Inflammatory macrophage treated with lipopolysaccharide for 4 hours (primary cell): ENCODE results near the gene ENPP3.

Source experiments
- DNase-seq: peaks from one replicate; pipeline ENCODE4 v3.0.0-alpha.2; 2020

The ENPP3 gene

GRCh38 chr6:131770776-131771175 lies 133.7 kb downstream of the ENPP3 start:
- no peak for DNase-seq

- no peak for DNase-seq
Observed at GRCh38 chr6:131773284-131773950, 136.3 kb downstream of the ENPP3 start.

GRCh38 chr6:131775886-131776285 lies 138.8 kb downstream of the ENPP3 start:
- DNase-seq, result no peak

- no peak for DNase-seq
Observed at GRCh38 chr6:131776985-131777384, 139.9 kb downstream of the ENPP3 start.

GRCh38 chr6:131778169-131778568 lies 141.1 kb downstream of the ENPP3 start:
- DNase-seq, result no peak

- DNase-seq, result no peak
Observed at GRCh38 chr6:131779304-131779703, 142.2 kb downstream of the ENPP3 start.

GRCh38 chr6:131780600-131780999 lies 143.5 kb downstream of the ENPP3 start:
- DNase-seq, result no peak

- no peak for DNase-seq
Observed at GRCh38 chr6:131781687-131782086, 144.6 kb downstream of the ENPP3 start.

- DNase-seq, result no peak
Observed at GRCh38 chr6:131782764-131783163, 145.7 kb downstream of the ENPP3 start.

- no peak for DNase-seq
Observed at GRCh38 chr6:131784561-131784960, 147.5 kb downstream of the ENPP3 start.

GRCh38 chr6:131787079-131787478 lies 150.0 kb downstream of the ENPP3 start:
- no peak for DNase-seq

- no peak for DNase-seq
Observed at GRCh38 chr6:131787766-131788712, 150.9 kb downstream of the ENPP3 start.

GRCh38 chr6:131789219-131789618 lies 152.1 kb downstream of the ENPP3 start:
- no peak for DNase-seq

GRCh38 chr6:131791476-131791875 lies 154.4 kb downstream of the ENPP3 start:
- no peak for DNase-seq

- no peak for DNase-seq
Observed at GRCh38 chr6:131792091-131792496, 155.0 kb downstream of the ENPP3 start.

GRCh38 chr6:131795366-131795765 lies 158.3 kb downstream of the ENPP3 start:
- no peak for DNase-seq
